HepG2 (cell line): ENCODE data around the gene ZC3H18. TPM values are rescaled to one million over a fixed set of nuclear protein-coding genes. Genes with fewer than 3 reads are reported as not detected.

Experiments
- ATF5 ChIP-seq: sonication (generic); formaldehyde crosslinking; IDR thresholded peaks from 2 replicates; pipeline ENCODE4 v1.4.0; 2020; ENCODE audit warnings: mild to moderate bottlenecking, low read depth, missing genetic modification reagents
- CCAR2 ChIP-seq: fragments of 200-400 bp; formaldehyde crosslinking; optimal IDR thresholded peaks from 2 replicates; pipeline ENCODE3; 2018; ENCODE audit warnings: low read depth, mild to moderate bottlenecking, low read length, moderate library complexity
- CHCHD3 ChIP-seq: sonication (generic); formaldehyde crosslinking; IDR thresholded peaks from 2 replicates; pipeline ENCODE4 v1.8.0; 2022; ENCODE audit warnings: mild to moderate bottlenecking, missing genetic modification reagents, moderate library complexity
- GMEB1 ChIP-seq: sonication (generic); formaldehyde crosslinking; IDR thresholded peaks from 2 replicates; pipeline ENCODE4 v1.5.1; 2020; ENCODE audit warnings: missing genetic modification reagents, mild to moderate bottlenecking, borderline replicate concordance
- PRDM4 ChIP-seq: sonication (generic); formaldehyde crosslinking; IDR thresholded peaks from 2 replicates; pipeline ENCODE4 v1.9.0; 2021; ENCODE audit warnings: missing genetic modification reagents, borderline replicate concordance
- TAF15 ChIP-seq: fragments of 200-400 bp; formaldehyde crosslinking; IDR thresholded peaks from one replicate; pipeline ENCODE4 v1.6.1; 2018; ENCODE audit warnings: mild to moderate bottlenecking, low read depth, low read length; ENCODE audit not compliant: poor library complexity, severe bottlenecking
- TCF7 ChIP-seq: sonication (generic); IDR thresholded peaks from 2 replicates; pipeline ENCODE4 v1.6.1; 2016; ENCODE audit warnings: antibody characterized with exemption, low read depth
- ZNF143 ChIP-seq: sonication (generic); formaldehyde crosslinking; IDR thresholded peaks from 2 replicates; pipeline ENCODE4 v1.4.0; 2020; ENCODE audit warnings: missing genetic modification reagents
- ZNF3 ChIP-seq: IDR thresholded peaks from 2 replicates; pipeline ENCODE4 v1.7.0; 2017; ENCODE audit warnings: inconsistent platforms
- ZNF33A ChIP-seq: sonication (generic); formaldehyde crosslinking; IDR thresholded peaks from 2 replicates; pipeline ENCODE4 v1.5.1; 2020; ENCODE audit warnings: missing genetic modification reagents, mild to moderate bottlenecking, moderate library complexity, borderline replicate concordance
- ZSCAN22 ChIP-seq: sonication (generic); formaldehyde crosslinking; IDR thresholded peaks from 2 replicates; pipeline ENCODE4 v1.4.0; 2020; ENCODE audit warnings: mild to moderate bottlenecking, missing genetic modification reagents
- polyA plus RNA-seq, 8 experiments: library from polyadenylated mRNA; depleted of rRNA in 3 of 8; stranded (reverse) in 7 of 8; unstranded in 1 of 8; fragments of >200 nt; fragmentation: Illumina TruSeq in 4 of 8; extraction: Trizol in 4 of 8; gene quantifications; 2 replicates each; pipeline versions ENCODE4 v1.2.1 to v1.2.3, GENCODE V29; 2011 to 2016; ENCODE audit warnings: low read depth in 4 of 8, missing spikeins in 1 of 8, mixed read lengths in 1 of 8; ENCODE audit not compliant: insufficient read depth in 1 of 8
- total RNA-seq, 5 experiments: library from RNA; depleted of rRNA; stranded (reverse); fragments of >200 nt; fragmentation: Illumina TruSeq; extraction: Trizol; gene quantifications; 2 replicates each; pipeline ENCODE4 v1.2.3, GENCODE V29; 2016; ENCODE audit warnings: low read depth in 1 of 5
- TF ChIP-seq, protein P1 (sequence below): IDR thresholded peaks from 2 replicates; pipeline ENCODE4 v1.6.1; 2016; ENCODE audit warnings: mild to moderate bottlenecking
- TF ChIP-seq, protein P2 (sequence below): sonication (generic); formaldehyde crosslinking; IDR thresholded peaks from 2 replicates; pipeline ENCODE4 v1.8.0; 2022; ENCODE audit warnings: mild to moderate bottlenecking, missing genetic modification reagents, moderate library complexity
- TF ChIP-seq, protein P3 (sequence below): sonication (generic); formaldehyde crosslinking; IDR thresholded peaks from 2 replicates; pipeline ENCODE4 v1.5.1; 2020; ENCODE audit warnings: mild to moderate bottlenecking, missing genetic modification reagents, moderate library complexity

The ZC3H18 gene
- total and polyA plus RNA-seq, 2 of the 13 experiments (the other 11 are each of a cell fraction or from before 2014, with no cell fraction given), result 11.2 to 27.4 TPM

GRCh38 chr16:88649924-88650748 lies 79.9 kb downstream of the ZC3H18 start (continued):
- TF ChIP-seq PRDM4 (CRISPR knock-in tag), result no peak
- peak; percentile 73 for TF ChIP-seq TAF15
- TF ChIP-seq, protein P1, sequence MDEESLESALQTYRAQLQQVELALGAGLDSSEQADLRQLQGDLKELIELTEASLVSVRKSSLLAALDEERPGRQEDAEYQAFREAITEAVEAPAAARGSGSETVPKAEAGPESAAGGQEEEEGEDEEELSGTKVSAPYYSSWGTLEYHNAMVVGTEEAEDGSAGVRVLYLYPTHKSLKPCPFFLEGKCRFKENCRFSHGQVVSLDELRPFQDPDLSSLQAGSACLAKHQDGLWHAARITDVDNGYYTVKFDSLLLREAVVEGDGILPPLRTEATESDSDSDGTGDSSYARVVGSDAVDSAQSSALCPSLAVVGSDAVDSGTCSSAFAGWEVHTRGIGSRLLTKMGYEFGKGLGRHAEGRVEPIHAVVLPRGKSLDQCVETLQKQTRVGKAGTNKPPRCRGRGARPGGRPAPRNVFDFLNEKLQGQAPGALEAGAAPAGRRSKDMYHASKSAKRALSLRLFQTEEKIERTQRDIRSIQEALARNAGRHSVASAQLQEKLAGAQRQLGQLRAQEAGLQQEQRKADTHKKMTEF (CRISPR knock-in tag), result no peak
- TF ChIP-seq CHCHD3 (CRISPR knock-in tag), result 0 out of 2 replicates have a peak, but pooled peaks have one; percentile 14
- no peak for TF ChIP-seq GMEB1
- no peak for TF ChIP-seq CCAR2
- no peak for TF ChIP-seq ZNF3 (CRISPR knock-in tag)
- no peak for TF ChIP-seq TCF7
- peak; percentile 84; the same call in 1 of the 2 replicates for TF ChIP-seq ATF5 (CRISPR knock-in tag)
- TF ChIP-seq, protein P2, sequence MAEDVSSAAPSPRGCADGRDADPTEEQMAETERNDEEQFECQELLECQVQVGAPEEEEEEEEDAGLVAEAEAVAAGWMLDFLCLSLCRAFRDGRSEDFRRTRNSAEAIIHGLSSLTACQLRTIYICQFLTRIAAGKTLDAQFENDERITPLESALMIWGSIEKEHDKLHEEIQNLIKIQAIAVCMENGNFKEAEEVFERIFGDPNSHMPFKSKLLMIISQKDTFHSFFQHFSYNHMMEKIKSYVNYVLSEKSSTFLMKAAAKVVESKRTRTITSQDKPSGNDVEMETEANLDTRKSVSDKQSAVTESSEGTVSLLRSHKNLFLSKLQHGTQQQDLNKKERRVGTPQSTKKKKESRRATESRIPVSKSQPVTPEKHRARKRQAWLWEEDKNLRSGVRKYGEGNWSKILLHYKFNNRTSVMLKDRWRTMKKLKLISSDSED (CRISPR knock-in tag), result peak; percentile 34; the same call in 1 of the 2 replicates
- peak; percentile 96 for TF ChIP-seq ZSCAN22
- TF ChIP-seq, protein P3, sequence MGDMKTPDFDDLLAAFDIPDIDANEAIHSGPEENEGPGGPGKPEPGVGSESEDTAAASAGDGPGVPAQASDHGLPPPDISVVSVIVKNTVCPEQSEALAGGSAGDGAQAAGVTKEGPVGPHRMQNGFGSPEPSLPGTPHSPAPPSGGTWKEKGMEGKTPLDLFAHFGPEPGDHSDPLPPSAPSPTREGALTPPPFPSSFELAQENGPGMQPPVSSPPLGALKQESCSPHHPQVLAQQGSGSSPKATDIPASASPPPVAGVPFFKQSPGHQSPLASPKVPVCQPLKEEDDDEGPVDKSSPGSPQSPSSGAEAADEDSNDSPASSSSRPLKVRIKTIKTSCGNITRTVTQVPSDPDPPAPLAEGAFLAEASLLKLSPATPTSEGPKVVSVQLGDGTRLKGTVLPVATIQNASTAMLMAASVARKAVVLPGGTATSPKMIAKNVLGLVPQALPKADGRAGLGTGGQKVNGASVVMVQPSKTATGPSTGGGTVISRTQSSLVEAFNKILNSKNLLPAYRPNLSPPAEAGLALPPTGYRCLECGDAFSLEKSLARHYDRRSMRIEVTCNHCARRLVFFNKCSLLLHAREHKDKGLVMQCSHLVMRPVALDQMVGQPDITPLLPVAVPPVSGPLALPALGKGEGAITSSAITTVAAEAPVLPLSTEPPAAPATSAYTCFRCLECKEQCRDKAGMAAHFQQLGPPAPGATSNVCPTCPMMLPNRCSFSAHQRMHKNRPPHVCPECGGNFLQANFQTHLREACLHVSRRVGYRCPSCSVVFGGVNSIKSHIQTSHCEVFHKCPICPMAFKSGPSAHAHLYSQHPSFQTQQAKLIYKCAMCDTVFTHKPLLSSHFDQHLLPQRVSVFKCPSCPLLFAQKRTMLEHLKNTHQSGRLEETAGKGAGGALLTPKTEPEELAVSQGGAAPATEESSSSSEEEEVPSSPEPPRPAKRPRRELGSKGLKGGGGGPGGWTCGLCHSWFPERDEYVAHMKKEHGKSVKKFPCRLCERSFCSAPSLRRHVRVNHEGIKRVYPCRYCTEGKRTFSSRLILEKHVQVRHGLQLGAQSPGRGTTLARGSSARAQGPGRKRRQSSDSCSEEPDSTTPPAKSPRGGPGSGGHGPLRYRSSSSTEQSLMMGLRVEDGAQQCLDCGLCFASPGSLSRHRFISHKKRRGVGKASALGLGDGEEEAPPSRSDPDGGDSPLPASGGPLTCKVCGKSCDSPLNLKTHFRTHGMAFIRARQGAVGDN (CRISPR knock-in tag), result peak; percentile 33
- TF ChIP-seq ZNF143, result no peak
- TF ChIP-seq ZNF33A, result no peak
